ENCODE results near the gene RPL32.
"Not testable (repeated sequence)": the region's sequence is repeated elsewhere in the genome, so short reads cannot be mapped to it uniquely, and the experiment has no call there.

The RPL32 gene

GRCh38 chr3:12808587-12808986 lies 32.8 kb downstream of the RPL32 start:
- no peak for DNase-seq

DNA sequence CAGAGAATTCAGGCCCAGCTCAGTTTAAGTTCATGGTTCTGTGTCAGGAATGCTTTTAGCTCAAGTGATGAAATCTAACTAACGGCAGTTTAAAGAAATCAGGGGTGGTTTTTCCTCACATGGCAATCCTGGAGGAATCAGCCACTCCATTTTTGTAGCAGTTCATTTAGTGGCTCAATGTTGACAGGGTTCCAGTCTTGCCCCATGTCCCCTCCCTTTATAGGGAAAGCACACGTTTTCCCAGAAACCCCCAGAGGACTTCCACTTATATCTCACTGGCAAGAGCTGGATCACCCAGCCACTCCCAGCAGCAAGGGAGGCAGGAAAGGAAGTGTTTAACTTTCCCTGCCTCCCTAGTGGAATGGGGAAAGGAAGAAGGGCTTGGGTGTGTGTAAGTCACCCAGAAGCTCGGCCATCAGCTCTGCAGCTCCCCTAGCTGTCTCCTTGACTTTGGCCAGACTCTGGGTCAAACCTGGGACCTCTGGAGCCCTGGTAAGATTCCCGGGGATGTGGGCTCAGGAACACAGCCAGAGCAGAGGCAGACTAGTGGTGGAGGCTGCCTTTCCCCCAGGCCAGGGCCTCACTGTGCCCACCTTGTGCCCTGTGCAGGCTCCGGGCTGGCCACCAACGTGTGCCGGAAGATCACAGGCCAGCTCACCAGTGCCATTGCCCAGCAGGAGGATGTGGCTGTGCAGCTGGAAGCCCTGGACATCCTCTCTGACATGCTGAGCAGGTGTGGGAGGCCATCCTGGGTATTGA lies 33.6 kb downstream of the RPL32 start:
- no peak for DNase-seq

DNA sequence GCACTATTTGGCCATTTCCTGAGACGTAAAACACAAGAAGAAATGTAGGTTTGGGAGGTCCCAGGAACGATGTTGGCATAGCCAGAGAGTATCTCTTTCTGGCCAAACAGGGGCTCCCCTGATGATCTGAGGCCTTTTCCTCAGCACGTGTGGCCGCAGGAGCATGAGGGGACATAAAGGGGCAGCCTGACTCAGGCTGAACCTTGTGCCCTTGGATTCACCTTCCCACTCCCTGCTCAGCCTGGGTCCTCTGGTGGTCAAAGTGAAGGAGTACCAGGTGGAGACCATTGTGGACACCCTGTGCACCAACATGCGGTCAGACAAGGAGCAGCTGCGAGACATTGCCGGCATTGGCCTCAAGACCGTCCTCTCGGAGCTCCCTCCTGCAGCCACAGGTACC lies 34.3 kb downstream of the RPL32 start:
- DNase-seq, result no peak

GRCh38 chr3:12803371-12803770 lies 38.0 kb downstream of the RPL32 start:
- DNase-seq, result no peak

DNA sequence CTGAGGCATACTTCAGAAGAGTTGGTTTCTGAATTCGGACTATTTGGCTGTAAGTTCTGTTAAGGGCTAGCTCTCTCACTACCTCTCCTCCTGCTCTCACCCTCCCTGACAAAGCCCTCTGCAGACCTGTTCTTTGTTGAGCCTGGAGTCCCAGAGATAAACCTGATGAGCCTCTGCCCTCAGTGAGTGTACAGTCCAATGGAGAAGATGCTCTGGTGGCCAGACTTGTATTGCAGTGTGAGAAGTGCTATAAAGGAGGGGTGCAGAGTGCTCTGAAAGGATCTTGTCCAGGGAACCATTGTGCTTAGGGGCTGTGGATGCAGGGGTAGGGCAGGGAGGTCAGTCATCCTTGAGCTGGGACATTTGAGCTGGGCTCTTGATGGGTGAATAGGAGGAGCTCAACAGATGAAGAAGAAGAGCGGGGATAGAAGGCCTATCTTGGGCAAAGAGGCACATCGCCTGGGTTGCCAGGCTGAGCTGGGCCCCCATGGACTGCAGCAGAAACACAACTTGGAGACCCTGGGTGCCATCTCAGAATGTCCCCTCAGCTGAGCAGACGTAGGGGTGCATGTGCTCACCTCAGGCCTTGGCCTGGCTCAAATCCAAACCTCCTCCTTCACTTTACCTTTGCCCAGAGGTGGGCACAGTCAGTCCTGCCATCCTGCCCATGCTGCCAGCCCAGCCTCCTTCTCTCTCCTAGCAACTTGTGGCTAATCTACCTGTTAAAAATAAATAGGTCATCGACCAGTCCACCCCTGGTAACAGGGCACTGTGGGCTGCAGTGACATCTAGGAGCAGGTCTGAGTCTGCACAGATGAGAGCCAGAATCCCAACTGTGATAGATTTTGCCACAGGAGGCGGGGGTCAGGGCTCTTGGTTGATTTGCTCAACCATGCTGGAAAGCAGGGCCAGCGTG lies 41.6 kb downstream of the RPL32 start:
- no peak for DNase-seq

GRCh38 chr3:12798559-12799179 lies 42.7 kb downstream of the RPL32 start:
- no peak for DNase-seq

DNA sequence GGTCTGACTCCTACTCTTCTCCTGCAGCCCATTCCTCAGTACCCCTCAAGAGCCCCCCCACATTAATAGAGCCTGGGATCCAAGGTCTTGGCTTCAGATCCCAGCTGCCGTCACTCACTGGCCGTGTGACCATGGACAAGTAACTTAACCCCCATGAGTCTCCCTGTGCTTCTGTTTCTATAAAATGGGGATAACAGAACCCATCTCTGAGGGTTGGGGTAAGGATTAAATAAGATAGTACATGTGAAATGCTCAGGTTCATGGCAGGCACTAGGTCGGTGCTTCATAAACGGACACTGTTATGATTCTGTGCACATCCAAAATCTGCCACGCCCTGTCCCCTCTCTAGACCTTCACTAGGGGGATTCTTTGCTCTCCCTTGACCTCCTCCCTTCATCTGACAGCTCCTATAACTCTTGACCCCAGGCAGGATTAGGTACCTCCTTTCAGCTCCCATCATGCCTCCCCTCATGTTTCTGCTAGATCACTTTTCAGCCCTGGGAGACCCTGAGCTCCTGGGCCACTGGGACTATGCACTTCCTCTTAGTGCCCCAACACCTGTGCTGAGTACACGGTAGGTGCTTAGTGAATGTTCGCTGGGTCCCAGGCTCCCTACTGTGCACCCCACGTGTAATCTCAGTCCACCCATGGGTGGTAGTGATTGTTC lies 43.3 kb downstream of the RPL32 start:
- no peak for DNase-seq

GRCh38 chr3:12797124-12797891 lies 44.1 kb downstream of the RPL32 start:
- no peak for DNase-seq

- peak; percentile 15 for DNase-seq
Measured at GRCh38 chr3:12796171-12797123, 44.9 kb downstream of the RPL32 start, which contains the start of gene CAND2. TSS of gene CAND2 (plus strand) at chr3:12796680. CDS start at chr3:12796721, 41 bp downstream.

DNA sequence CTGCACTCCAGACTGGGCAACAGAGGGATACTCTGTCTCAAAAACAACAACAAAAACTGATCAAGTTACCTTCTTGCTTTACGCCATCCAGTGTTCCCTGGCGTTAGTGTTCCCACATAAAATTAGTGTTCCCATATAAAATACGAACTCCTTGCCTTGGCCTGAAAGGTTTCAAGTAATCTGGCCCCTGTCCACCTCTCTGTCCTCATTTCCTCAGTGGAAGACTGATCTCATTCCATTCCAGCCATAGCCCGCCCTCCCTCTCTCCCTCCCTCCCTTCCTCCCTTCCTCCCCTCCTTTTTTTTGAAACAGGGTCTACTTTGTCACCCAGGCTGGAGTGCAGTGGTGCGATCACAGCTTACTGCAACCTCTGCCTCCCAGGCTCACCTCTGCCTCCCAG lies 47.7 kb downstream of the RPL32 start:
- no peak for DNase-seq

- no peak for DNase-seq
Measured at GRCh38 chr3:12791430-12791829, 49.9 kb downstream of the RPL32 start.

- DNase-seq, result not testable (repeated sequence)
Measured at GRCh38 chr3:12787967-12788690, 53.2 kb downstream of the RPL32 start.

DNA sequence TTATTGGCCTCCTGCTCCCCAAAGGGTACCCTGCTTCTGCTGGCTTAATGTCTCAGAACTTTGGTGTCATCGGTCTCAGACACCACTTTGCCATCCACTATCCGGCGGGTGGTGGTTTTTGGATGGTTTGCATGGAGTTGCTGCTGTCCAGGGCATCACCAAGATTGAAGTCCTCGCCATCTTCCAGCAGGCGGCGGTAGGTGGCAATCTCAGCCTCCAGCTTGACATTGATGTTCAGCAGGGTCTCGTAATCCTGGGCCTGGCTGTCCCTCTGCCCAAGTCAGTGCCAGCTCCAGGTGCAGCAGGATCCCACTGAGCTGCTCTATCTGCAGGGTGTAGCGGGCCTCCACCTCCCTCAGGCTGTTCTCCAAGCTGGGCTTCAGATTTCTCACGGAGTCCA lies 54.0 kb downstream of the RPL32 start:
- peak; percentile 45 for DNase-seq

GRCh38 chr3:12785096-12785495 lies 56.3 kb downstream of the RPL32 start:
- no peak for DNase-seq

Data from effector CD8-positive, alpha-beta T cell (primary cell).